HG03457 (cell line): Measurements from ENCODE around the gene LRBA.
"Not testable (repeated sequence)": the region's sequence is repeated elsewhere in the genome, so short reads cannot be mapped to it uniquely, and the experiment has no call there.

Source experiments
- ATAC-seq: cut with Tn5 transposase; IDR thresholded peaks from one replicate; pipeline ENCODE4 v1.9.1; 2021; ENCODE audit warnings: moderate number of reproducible peaks; ENCODE audit not compliant: unreplicated experiment

The LRBA gene

GRCh38 chr4:150949342-150949741 lies 65.7 kb downstream of the LRBA start:
- ATAC-seq = no peak

DNA sequence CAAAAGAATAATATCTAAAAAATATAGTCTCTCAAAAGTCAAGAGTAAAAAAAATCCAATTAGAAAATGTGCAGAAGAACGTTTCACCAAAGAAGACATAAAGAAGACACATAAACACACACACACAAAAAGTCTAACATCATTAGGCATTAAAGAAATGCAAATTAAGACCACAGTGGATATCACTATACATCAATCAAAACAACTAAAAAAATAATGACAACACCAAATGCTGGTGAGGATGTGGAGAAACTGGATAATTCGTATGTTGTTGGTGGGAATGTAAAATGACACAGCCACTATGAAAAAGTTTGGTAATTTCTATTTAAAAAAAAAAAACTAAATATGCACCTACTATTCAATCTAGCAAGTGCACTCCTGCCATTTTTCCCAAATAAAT lies 66.4 kb downstream of the LRBA start:
- ATAC-seq = no peak

- ATAC-seq = no peak
Measured at GRCh38 chr4:150948074-150948473, 67.0 kb downstream of the LRBA start.

DNA sequence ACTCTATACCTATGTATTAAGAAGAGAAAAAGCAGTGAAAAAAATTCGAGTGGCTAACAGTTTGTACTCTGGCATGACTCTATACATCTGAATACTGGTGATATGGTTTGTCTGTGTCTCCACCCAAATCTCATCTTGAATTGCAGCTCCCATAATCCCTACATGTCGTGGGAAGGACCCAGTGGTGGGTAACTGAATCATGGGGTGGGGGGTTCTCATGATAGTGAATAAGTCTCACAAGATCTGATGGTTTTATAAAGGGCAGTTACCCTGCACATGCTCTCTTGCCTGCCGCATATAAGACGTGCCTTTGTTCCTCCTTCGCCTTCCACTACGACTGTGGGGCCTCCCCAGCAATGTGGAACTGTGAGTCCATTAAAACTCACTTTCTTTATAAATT lies 70.4 kb downstream of the LRBA start:
- no peak for ATAC-seq

DNA sequence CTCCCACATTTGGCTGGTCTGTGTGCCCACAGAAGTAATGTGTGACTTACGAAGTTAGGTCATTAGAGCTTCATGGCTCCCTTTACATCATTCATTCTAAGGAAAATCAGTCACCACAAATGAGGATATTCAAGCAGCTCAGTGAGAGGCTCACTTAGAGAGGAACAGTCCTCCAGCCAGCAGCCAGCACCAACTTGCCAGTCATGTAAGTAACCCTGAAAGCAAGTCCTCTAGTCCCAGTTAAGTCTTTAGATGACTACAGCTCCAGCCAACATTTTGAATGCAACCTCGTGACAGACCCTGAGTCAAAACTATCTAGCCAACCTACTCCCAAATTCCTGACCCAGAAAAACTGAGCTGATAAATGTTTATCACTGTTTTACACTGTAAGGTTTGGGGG lies 71.3 kb downstream of the LRBA start:
- no peak for ATAC-seq

- no peak for ATAC-seq
Measured at GRCh38 chr4:150943126-150943525, 72.0 kb downstream of the LRBA start.

DNA sequence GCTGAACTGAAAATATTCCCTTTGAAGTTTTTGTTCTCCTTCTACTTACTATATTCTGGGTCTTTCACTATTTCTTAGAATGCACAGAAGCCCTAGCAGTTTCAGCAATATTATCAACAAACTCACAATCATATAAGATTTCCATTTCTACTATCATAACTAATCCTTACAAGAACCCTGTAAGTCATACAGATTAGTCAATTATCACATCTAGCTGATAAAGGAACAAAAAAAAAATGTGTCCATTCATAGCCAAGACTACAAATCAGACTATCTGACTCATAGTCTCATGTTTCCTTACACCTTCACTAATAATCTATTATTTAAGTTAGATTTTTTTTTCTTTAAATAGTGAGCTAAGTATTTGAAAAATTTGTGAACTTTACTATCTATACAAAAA lies 72.5 kb downstream of the LRBA start:
- no peak for ATAC-seq

GRCh38 chr4:150940123-150940522 lies 75.0 kb downstream of the LRBA start:
- no peak for ATAC-seq

DNA sequence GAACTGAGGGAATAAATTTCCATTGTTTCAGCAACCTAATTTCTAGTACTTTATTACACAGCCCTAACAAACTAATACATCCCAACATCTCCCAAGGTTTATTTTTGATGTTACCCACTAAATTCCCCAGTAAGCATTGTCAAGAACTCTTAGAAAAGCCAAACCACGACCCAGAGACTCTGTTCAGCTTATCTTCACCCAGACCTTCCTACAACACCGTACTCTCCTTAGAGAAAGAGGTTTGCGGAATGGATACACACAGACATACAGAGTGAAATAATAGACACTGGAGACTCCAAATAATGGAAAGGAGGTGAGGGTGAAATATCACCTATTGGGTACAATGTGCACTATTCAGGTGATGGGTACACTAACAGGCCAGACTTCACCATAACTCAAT lies 75.6 kb downstream of the LRBA start:
- no peak for ATAC-seq

- no peak for ATAC-seq
Measured at GRCh38 chr4:150938873-150939499, 76.1 kb downstream of the LRBA start.

DNA sequence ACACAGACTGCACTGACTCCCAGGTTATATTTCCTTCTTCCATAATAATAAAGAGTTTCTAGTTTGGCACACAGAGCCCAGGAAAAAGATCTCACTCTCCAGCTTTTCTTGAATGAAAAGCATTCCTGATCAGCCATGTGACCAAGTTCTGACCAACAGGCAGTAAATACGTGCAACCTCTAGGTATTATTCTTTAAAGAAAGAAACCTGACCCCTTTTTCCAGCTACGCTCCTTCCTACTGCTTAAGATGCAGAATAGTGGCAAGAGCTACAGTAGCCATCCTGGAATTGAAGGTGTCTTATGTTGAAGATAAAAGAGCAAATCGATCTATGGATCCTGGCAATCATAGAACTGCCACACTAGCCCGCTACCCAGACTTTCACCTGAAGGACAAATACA lies 76.7 kb downstream of the LRBA start:
- ATAC-seq = no peak

DNA sequence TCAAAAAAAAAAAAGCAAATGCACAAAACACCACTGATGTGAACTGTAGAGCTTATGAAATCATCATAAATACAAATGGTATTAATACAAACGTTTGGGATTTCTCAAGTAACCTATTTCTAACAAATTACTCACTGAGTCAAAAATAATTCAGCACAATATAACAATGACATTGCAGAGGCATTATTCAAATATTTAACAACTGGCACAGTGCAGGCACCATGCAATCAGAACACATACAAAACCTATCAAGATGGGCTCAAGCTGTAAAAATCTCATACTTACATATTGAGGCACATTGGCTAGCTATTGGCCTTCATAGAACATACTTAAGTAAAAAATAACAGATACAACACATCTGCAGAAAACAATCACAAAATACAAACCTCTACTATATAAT lies 81.1 kb downstream of the LRBA start:
- no peak for ATAC-seq

GRCh38 chr4:150931796-150932195 lies 83.3 kb downstream of the LRBA start:
- no peak for ATAC-seq

- no peak for ATAC-seq
Measured at GRCh38 chr4:150931005-150931404, 84.1 kb downstream of the LRBA start.

- no peak for ATAC-seq
Measured at GRCh38 chr4:150923945-150924344, 91.1 kb downstream of the LRBA start.

GRCh38 chr4:150921486-150921885 lies 93.6 kb downstream of the LRBA start:
- not testable (repeated sequence) for ATAC-seq

DNA sequence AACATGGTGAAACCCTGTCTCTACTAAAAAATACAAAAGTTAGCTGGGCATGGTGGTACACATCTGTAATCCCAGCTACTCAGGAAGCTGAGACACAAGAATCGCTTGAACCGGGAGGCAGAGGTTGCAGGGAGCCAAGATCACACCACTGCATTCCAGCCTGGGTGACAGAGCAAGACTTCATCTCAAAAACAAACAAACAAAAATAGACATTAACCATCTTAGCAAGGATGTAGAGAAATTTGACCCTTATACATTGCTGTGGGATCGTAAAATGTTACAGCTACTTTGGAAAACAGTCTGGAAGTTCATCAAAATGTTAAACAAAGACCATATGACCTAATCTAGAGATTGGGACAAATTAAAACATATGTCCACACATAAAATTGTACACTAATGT lies 96.5 kb downstream of the LRBA start:
- not testable (repeated sequence) for ATAC-seq

- ATAC-seq = no peak
Measured at GRCh38 chr4:150911326-150911725, 103.8 kb downstream of the LRBA start.

DNA sequence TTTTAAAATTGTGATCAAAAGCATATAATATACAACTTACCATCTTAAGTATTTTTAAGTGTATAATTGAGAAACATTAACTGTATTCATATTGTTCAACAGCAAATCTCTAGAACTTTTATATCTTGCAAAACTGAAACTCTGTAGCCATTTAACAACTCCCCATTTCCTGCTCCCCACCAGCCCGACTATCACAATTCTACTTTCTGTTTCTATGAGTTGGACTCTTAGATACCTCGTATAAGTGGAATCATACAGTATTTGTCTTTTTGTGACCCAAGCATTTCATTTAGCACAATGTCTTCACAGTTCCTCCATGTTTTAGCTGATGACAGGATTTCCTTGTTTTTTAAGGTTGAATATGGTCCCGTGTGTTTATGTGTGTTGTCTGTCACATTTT lies 106.0 kb downstream of the LRBA start:
- no peak for ATAC-seq

DNA sequence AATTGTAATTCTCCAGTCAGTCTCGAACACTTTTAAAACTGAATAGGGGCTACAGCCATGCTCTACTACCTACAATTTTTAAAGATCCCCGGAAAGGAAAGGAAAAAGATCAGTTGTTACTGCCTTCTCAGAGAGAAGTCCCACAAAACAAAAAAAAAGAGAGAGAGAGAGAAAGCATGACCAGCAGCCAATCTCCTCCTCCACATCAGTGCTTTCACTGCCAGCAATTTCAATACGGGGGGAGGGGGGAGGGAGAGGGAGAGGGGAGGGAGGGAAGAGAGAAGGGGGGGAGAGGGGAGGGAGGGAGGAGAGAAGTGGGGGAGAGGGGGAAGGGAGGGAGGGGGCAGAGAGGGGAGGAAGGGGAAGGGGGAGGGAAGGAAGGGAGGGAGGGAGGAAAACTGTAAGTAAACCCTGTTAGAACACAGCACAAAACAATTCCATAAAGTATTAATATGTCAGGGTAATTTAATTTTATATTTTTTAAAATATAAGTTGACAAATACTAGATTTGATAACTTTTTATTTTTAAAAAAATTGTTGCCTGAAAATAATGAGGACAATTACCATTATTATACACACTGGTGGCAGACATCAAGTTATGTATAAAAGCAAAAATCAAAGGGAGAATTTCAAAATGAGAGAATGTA lies 108.0 kb downstream of the LRBA start:
- no peak for ATAC-seq

DNA sequence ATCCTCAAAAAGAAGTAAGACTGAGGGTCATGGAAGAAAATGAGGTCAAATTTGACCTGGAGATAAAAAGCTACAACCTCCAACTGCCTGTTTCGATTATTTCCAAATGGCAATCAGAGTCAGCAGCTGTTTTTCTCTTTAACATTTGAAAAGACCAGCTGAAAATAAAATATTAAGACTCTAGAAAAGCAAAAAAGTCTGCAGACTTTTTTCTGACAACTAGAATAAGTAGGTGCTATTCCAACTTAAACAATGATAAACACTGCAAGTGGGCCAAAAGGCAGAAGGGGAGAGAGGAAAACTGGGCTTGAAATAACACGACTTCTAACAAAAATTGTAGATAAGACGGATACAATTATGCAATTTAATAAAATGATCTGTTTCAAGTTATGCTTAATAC lies 110.4 kb downstream of the LRBA start:
- ATAC-seq = no peak

GRCh38 chr4:150903603-150904002 lies 111.5 kb downstream of the LRBA start:
- no peak for ATAC-seq

DNA sequence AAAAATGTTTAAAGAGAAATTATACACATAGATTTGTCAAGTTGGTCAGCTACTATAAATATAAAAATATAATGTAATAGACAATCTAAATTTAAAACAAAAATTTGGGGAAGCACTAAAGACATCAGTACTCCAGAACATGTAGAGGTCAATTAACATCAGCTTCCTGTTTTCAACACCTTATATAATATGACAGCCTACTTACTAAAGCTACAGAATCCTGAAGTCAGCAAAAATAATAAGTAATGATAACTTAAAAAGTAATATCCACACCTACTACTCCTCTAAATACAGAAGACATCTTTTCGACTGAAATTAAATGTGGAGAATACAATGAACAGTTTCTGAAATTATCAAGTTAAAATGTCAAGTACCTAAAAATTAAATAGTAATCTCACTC lies 118.6 kb downstream of the LRBA start:
- ATAC-seq = no peak
